NCI-H2196 treated with DMSO at 0.1 percent for 48 hours (cell line): ENCODE measurements around the gene BCL2.
A peak's percentile ranks its signal among the peaks of the same experiment; 100 is the strongest.

ENCODE experiments used
- DNase-seq: peaks from one replicate; lab custom pipeline; 2025; ENCODE audit not compliant: unreplicated experiment; lab: John Stamatoyannopoulos, UW

Gene BCL2

DNA sequence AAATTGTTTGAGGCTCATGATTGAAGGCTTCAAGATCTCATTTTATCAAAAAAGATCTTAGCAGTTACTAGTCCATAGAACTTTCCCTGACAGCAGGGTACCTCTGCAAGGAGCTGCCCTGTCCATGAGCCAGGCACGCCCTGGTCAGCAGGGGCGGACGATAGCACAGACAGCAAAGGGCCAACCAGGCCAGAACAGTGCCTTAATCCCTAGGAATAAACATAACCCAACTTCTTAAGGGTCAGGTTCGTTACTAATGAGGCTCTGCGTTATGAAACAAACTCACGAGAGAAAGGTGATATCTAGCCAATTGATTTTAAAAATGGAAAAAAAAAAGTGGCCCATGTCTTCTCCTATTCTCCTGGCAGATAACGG, 59.2 kb downstream of the BCL2 start:
- DNase-seq = no peak

DNA sequence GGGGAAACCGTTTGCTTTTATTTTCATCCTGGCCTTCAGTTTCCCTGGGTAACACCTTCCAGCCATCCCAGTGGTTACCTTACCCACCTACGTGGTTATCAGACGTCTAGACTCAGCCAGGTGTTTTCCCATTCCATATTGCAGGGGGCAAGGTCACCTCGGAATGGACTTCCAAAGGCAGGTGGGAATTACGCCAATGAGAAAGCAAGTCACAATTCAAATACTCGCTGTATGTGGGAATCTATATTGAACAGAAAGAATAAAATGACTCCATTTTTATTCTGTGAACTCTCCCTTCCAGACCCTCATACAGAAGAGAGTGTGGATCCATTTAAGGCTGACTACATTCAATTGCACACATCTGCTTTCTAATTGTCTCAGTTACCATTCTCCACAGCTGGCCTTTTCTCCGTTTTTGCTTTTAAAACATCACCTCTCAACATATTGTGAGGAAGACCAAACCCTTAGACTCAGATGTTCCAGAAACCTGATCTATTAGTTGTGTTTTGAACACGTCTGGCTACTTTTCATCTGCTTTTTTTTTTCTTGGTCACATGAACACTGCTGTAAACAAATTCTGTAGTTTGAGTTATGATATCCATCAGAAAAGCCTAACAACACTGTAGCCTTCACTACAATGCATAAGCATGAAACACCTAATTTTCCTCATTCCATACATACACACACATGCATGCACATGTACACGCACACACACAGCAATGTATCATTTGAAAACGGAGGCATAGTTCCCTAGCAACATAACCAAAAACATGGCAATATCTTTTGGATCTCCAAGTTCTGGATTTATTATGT, 59.8 kb downstream of the BCL2 start:
- DNase-seq = peak; percentile 30

DNA sequence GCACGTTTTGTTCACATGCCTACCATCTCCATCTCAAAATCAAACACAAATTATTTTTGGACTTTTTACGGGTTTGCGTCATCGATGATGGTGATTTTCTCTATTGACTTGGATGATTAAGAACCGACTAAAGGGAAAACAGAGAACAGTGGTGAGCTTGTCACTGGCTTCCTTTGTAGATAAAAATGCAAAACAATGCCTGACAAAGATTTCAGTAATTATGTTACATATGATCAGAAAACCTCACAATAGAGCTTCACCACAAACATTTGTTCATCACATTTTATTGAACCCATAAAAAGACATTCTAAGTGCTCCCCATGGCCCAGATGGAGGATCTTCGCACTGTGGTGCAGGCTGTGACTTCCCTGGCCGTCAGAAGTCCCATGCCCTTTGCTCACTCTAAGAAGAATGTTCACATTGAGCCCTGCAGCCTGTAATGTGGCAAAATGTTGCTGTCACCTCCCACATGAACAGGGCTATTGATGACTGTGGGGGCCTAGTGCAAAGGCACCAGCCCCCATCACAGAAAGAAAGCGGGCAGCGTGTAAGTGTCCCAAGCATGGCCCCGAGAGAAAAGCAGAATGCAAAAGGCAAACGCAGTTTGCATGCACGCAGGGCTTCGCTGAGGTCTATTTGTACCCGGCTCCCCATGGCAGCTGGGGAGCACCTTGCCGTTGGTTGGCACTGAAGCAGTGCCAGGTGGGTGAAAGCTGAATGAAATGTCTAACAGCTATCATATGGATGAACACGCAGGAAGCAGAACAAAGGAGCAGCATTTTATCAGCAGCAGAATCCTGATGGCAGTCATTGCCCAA, 60.6 kb downstream of the BCL2 start:
- no peak for DNase-seq

DNA sequence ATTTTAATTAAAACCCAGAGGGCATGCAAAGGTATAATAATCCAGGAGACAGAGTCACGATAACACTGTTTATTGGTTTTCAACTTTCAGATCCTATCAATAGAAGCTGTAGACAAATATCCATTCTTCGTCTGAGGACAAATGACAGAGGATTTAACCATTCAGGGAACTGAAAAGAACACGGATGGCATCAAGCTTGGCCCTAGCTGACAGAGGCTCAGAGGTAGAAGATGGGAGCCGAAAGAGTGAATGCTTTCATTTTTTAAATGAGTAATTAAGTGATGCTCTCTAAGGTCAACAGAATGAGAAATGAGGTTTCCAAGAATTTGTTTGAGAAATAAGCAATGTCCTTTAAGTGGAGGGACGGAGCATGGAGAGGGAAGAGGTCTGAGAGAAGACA, 62.1 kb downstream of the BCL2 start:
- DNase-seq = no peak

DNA sequence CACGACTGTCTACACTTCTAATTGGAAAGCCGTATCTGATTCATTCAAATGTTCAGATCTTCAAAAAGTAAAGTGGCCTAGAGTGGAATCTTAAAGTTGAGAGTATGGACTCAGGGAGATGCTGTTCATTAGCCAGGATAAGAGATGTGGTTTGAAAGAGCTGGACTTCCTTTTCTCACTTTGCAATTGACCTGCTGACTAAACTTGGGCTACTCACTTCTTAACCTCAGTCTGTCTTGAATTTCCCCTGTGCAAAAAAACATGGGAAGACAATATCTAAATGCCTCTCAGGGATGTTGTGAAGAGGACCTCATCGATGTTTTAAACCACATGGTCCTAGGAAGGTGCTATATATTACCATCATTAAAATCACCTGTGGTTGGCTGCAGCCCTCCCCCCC, 64.1 kb downstream of the BCL2 start:
- no peak for DNase-seq

DNA sequence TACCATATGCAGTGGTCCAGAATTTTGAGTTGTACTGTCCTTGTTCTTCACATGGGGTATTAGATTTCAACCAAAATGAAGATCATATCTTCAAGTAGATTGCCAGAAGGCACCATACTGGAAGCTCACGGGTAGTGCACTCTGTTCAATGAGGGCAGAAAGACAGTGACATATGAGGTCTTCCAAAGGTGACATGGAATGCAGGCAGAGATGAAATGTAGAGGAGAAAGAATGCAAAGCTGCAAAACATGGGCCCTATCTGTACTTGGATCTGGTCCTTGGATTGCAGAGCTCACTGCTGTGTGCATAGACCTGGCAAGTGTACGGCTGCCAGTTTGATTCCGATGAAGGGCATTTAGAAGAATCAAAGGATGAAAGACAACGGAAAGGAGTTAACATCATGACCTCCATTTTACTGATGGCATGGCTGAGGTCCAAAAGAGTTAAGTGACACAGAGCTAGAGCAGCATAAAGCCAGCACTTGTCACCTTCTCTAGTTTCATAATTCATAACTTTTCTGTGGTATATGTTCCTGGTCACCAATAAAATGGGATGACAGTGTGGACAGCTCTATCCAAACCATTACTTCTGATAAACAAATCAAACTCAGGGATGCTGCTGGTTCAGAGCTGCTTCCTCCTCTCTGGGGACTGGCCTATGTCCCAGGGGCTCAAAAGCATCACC, 64.7 kb downstream of the BCL2 start:
- no peak for DNase-seq

DNA sequence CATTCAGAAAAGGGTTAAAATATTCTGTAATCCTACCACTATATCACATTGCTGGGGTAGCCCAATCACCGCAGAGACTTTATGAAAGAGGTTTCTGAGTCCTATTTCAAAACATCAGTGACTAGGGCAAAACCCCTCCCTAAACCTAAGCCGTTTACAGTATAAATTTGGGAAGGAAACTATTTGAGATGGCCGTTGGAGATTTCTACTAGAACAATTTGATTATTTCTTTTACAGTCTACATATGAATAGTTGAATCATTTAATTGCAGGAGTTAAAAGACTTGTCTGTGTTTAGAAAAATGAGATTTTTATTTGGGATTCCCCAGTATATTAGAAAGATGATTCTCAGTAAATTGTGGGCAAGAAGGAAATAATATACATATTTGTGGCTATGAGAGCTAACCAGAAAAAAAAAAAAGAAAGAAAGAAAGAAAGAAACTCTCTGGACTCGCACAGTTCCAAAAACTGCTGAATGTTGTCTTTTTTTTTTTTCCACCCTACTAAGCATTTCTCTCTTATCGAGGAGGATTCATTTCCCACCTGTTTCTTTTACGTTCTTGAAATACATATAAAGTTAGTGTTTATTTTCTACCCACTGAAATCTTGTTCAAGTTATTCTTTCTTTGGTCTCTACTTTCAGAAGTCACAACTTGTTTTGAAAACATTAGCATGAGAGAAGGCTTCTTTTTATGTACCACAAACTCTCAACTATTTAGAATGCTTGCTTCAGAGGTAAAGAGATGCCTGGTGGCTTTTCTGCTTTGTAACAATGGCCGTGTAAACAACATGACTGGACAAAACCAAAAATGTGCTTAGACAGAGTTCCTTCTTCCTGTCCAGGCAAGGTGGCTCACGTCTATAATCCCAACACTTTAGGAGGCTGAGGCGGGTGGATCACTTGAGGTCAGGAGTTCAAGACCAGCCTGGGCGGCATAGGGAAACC, 65.9 kb downstream of the BCL2 start:
- DNase-seq = no peak

DNA sequence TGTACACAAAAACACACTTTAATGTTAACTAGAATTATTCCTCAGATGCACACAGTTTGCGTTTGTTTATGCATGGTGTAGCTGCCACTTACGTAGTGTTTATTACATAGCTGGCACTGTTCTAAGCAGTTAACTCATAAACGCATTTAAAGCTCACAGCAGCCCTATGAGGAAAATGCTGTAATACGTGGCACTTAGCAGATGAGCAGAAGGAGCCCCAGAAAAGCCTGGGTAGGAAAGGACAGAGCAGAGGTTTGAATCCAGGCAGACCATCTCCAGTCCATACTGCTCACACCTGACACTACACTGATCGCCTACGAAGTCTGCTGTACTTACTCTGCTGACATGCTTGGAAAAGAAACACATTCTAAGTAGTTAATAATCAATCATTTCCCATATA, 66.6 kb downstream of the BCL2 start:
- no peak for DNase-seq

DNA sequence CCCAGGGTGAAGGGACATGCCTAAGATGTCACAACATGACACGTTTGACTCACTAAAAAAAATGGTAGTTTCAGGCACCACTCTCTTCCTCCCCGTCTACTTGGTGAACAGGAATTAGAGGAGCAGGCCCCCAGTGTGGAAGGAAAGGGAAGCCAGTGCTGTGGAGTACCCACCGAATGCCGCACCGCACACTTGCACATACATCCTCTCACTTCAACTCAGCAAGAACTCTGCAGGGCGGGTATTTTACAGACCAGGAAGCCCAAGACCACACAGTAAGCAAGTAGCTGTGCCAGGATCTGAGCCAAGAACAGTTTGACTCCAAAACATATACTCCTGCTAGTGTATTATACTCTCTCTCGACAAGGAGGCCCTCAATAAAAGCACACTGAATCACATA, 69.8 kb downstream of the BCL2 start:
- no peak for DNase-seq

DNA sequence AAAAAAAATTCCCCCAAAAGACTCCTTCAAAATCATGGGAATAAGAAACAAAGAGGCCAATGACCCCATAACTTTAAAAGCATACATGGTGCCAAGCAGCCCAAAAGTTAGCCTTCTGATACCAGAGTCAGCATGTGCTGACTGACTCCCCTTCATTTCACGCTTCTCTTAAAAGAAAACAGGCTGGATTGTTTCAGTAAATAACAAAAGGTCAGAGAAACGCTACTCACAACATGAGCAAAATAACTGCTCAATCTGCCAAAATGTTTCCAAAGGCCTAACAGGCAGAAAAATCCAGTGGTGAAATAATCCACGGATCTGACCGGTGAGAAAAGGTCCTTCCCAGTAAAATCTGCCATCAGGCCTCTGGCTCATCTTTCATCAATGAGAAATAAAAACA, 71.6 kb downstream of the BCL2 start:
- no peak for DNase-seq

DNA sequence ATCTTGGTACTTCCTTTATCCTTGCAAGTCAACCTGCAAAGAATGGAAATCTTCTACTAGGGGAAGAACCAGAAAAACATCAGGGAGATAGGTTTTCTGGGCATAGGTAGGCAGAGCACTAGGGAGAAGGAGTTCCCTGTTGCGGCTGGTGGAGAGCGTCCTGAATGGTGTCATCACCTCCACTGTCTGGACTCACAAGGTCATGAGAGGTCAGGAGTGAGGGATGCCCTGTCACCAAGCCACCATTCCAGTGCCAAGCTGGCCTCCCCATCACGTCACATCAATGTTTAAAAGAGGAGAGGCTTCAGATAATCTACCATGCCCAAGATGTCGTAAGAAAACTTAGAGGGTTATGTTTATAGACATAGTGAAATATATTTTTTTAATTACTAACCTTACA, 72.1 kb downstream of the BCL2 start:
- DNase-seq = no peak

DNA sequence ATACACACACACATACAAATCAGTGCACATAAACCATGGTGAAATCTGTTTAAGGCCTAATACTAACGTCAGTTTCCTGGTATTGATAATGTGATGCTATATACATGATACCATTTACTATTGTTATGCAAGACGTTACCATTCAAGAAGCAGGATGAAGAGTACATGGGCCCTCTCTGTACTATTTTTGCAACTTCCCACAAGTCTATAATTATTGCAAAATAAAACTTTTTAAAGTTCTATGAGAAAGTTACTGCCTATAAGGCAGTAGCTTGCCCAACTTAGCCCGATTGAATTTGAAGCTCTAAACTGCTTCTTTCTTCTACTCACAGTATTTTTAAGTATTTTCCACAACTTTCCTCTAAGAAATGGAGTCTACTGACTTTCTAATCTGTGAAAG, 74.0 kb downstream of the BCL2 start:
- no peak for DNase-seq

DNA sequence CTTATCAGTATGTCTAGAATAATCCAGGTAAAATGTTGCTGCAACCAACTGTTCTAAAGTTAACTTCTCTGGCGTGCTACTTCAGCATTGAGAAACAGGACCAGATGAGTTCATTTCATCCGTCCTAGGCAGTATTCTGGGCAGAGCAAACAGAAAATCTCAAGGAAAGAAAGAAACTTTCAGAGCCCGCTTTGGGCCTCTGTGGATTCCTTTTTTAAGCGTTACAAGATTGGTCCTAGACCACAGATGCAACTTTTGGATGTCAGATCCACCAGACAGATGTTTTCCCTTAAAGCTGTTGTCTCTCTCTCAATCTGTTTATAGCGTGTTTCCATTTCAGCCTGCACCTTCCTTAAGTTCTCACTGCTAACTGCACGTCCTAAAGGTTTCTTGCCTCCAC, 75.0 kb downstream of the BCL2 start:
- no peak for DNase-seq

DNA sequence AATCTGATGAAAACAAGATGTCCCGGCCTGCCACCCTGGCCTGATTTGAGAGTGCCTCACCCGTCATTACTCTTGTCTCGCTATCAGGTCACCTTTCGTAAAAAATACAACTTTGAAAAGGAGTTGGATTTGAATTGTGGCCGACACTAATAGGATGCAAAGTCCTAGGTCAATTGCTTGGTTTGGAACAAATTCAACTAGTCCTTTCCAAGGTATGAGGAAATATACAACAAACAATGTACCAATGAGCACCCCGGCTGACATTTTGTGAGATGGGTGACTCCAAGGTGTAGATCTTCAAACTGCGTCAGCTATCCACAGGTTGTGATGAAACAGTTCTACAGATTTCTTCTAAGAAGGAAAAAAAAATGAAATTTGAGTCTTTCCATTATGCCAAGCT, 77.8 kb downstream of the BCL2 start:
- DNase-seq = no peak

DNA sequence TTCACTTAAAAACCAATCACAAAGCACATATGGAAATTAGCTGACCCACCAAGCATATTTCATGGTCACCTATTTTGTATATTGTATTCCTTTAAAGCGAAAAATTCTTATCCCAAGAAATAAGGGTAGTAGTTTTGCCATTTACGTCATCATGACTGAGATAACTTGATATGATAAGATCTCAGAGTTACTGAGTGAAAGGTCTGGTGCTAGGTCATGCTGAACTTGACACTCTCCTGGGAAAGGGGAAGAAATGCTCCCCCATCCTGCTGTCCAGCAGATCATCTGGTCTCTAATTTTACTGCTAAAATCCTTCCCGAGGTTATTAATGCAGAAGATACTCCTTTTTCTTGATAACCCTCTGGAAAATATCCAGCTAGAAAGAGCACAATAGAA, 78.3 kb downstream of the BCL2 start:
- DNase-seq = no peak

DNA sequence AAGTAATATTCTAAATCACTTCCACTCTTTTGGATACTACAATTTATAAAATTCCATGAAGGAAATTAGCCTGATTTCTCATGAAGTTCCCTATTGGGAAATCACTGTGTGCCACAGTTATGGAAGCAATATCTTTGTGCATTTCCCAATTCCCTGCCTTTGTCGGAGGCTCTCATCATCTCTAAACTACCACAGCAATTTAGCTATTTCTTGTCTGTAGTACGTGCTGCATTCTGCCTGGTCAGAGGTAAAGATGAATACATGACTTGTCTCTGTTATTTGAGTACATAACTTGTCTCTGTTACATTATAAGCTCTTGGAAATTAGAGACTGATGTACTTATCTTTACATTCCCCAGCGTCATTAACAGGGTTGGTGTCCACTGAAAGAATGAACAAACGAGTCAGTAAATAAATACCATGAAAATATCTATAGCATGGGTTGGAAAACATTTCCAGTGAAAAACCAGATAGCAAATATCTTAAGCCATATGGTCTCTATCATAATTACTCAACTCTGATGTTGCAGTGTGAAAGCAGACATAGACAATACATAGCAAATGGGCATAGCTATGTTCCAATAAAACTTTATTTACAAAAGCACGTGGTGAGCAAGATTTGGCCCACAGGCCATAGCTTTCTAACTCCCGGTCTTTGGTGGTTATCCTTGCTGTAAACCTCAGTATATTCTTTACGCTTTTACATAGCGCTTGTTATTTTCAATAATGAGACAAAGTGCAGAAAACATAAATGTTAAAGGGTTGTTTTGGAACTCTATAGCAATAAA, 78.8 kb downstream of the BCL2 start:
- DNase-seq = no peak

DNA sequence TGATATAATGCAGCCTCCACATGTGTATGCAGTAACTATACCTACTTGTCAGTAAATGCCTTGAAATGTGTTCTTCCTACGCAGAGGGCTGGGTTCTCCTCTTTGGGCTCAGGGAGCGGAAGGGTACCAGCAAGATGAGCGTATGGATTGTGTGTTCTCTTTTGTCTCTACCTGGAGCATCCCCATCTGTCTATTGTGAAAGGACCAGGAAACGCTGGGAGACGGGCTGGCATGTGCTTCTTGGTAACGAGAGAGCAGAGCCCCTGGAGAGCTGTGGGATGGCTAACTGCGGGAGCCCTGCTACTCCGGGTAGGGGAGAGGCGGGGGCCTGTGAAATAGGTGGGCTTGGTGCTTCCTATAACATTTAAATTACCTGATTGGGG, 80.9 kb downstream of the BCL2 start:
- no peak for DNase-seq

DNA sequence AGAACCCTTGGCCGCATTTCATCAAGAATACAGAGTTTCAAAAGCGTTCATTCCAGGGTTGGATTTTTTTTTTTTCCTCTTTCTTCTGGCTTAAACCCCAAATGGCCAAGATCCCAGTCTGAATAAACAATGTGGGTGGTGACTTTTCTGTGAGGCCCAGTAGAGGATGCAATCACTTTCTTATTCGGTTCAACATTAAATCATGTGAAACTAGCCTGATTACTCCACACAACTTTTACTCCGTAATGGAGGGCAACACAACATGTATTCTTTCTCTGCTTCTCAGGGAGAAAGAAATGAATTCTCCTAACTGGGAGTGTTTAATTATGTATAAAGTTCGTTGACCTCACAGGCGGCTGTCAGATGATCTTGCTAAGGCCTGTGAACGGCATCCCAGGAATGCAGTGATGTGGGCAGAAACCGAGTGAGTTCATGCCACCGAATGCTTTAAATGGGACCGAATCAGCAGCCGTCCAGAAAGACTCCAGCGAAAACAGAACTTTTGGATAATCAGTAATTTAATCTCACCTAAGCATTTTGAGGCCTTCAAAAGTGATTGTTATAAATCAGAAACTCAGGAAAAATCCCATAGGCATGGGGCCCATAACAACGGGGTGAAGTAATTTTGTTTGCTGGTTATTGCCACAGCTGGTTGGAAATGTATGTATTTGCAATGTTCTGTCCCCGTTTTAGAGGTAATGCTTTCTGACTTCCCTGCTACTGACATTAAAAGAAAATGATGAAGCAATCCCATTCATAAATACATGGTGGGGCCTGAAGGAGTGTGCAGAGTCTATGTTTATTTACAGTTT, 81.5 kb downstream of the BCL2 start:
- no peak for DNase-seq
